H9 (cell line): ENCODE measurements around the gene MEF2A. TPM values are rescaled to one million over a fixed set of nuclear protein-coding genes. Genes with fewer than 3 reads are reported as not detected.

Experiments
- DNase-seq: peaks from one replicate; pipeline ENCODE4 v3.0.0-alpha.2; 2017
- H2AFZ ChIP-seq: one replicate; pipeline ENCODE4 v1.6.1; 2013; ENCODE audit warnings: mild to moderate bottlenecking, low read length, control low read depth, moderate library complexity
- H2AK5ac ChIP-seq: 2 replicates; pipeline ENCODE4 v1.6.1; 2013; ENCODE audit warnings: low read length, control low read depth, mixed read lengths; ENCODE audit not compliant: insufficient read length
- H2BK120ac ChIP-seq: one replicate; pipeline ENCODE4 v1.6.1; 2013; ENCODE audit warnings: low read depth, mild to moderate bottlenecking, low read length, control low read depth, inconsistent platforms; ENCODE audit not compliant: poor library complexity, severe bottlenecking
- H2BK12ac ChIP-seq: 2 replicates; pipeline ENCODE4 v1.6.1; 2013; ENCODE audit warnings: low read length, control low read depth, mixed read lengths, low read depth; ENCODE audit not compliant: insufficient read length
- H2BK15ac ChIP-seq: 2 replicates; pipeline ENCODE4 v1.6.1; 2013; ENCODE audit warnings: low read depth, low read length, control low read depth
- H2BK20ac ChIP-seq: one replicate; pipeline ENCODE4 v1.6.1; 2013; ENCODE audit warnings: low read depth, mild to moderate bottlenecking, low read length, control low read depth, inconsistent platforms; ENCODE audit not compliant: poor library complexity, severe bottlenecking
- H2BK5ac ChIP-seq: 2 replicates; pipeline ENCODE4 v1.6.1; 2013; ENCODE audit warnings: low read length, control low read depth, mixed read lengths; ENCODE audit not compliant: insufficient read length
- H3K14ac ChIP-seq: 2 replicates; pipeline ENCODE4 v1.6.1; 2013; ENCODE audit warnings: low read length, control low read depth; ENCODE audit not compliant: insufficient read depth
- H3K18ac ChIP-seq: 2 replicates; pipeline ENCODE4 v1.6.1; 2013; ENCODE audit warnings: low read depth, mild to moderate bottlenecking, mixed read lengths, low read length, control low read depth; ENCODE audit not compliant: insufficient read length
- H3K23ac ChIP-seq: 2 replicates; pipeline ENCODE4 v1.6.1; 2013; ENCODE audit warnings: low read length, control low read depth, mixed read lengths, low read depth; ENCODE audit not compliant: insufficient read length
- H3K23me2 ChIP-seq: 2 replicates; pipeline ENCODE4 v1.6.1; 2013; ENCODE audit warnings: low read depth, mild to moderate bottlenecking, mixed read lengths, low read length, control low read depth; ENCODE audit not compliant: insufficient read length, poor library complexity, severe bottlenecking
- H3K27ac ChIP-seq: 2 replicates; pipeline ENCODE4 v1.5.1; 2013; ENCODE audit warnings: low read length, control low read depth, mixed read lengths, low read depth; ENCODE audit not compliant: insufficient read length
- H3K27me3 ChIP-seq: 2 replicates; pipeline ENCODE4 v1.6.1; 2013; ENCODE audit warnings: low read length, control low read depth, inconsistent platforms; ENCODE audit not compliant: insufficient read depth
- H3K4ac ChIP-seq: 2 replicates; pipeline ENCODE4 v1.6.1; 2013; ENCODE audit warnings: low read depth, mild to moderate bottlenecking, control low read depth, inconsistent platforms, low read length, moderate library complexity
- H3K4me1 ChIP-seq: 2 replicates; pipeline ENCODE4 v1.6.1; 2013; ENCODE audit warnings: low read length, control low read depth, inconsistent platforms; ENCODE audit not compliant: insufficient read depth
- H3K4me2 ChIP-seq: 2 replicates; pipeline ENCODE4 v1.6.1; 2013; ENCODE audit warnings: low read length, control low read depth, mixed read lengths; ENCODE audit not compliant: insufficient read length, insufficient read depth
- H3K56ac ChIP-seq: 2 replicates; pipeline ENCODE4 v1.6.1; 2013; ENCODE audit warnings: low read depth, mild to moderate bottlenecking, mixed read lengths, low read length, control low read depth; ENCODE audit not compliant: insufficient read length
- H3K79me1 ChIP-seq: 2 replicates; pipeline ENCODE4 v1.6.1; 2013; ENCODE audit warnings: low read depth, mild to moderate bottlenecking, moderate library complexity, low read length, control low read depth, inconsistent platforms; ENCODE audit not compliant: insufficient read depth, poor library complexity, severe bottlenecking
- H3K79me2 ChIP-seq: 2 replicates; pipeline ENCODE4 v1.6.1; 2013; ENCODE audit warnings: low read length, control low read depth, inconsistent platforms; ENCODE audit not compliant: insufficient read depth
- H3K9ac ChIP-seq: 2 replicates; pipeline ENCODE4 v1.6.1; 2013; ENCODE audit warnings: low read length, control low read depth, mixed read lengths; ENCODE audit not compliant: insufficient read length; ENCODE audit errors: extremely low read depth
- H3K9me3 ChIP-seq: one replicate; pipeline ENCODE4 v1.6.1; 2013; ENCODE audit warnings: low read depth, low read length, inconsistent platforms; ENCODE audit not compliant: control insufficient read depth
- H3T11ph ChIP-seq: one replicate; pipeline ENCODE4 v1.6.1; 2013; ENCODE audit warnings: mild to moderate bottlenecking, low read length, control low read depth, inconsistent platforms
- H4K20me1 ChIP-seq: one replicate; pipeline ENCODE4 v1.6.1; 2013; ENCODE audit not compliant: control insufficient read depth, insufficient read length, insufficient read depth
- H4K5ac ChIP-seq: 2 replicates; pipeline ENCODE4 v1.6.1; 2013; ENCODE audit warnings: low read depth, mild to moderate bottlenecking, mixed read lengths, low read length, control low read depth; ENCODE audit not compliant: insufficient read length
- H4K8ac ChIP-seq: replicated peaks from 2 replicates; pipeline ENCODE4 v1.6.1; 2013; ENCODE audit warnings: low read length, control low read depth, mixed read lengths, low read depth; ENCODE audit not compliant: insufficient read length
- H4K91ac ChIP-seq: 2 replicates; pipeline ENCODE4 v1.6.1; 2013; ENCODE audit warnings: low read depth, mild to moderate bottlenecking, moderate library complexity, mixed read lengths, low read length, control low read depth; ENCODE audit not compliant: insufficient read length
- H3K27ac Mint-ChIP-seq, 3 experiments: 2 replicates in 2 of 3; 3 replicates in 1 of 3; pipeline ENCODE4 v1.8.0; 2020 to 2021; ENCODE audit warnings: mixed read lengths in 3 of 3, mild to moderate bottlenecking in 1 of 3, moderate library complexity in 1 of 3
- H3K27me3 Mint-ChIP-seq: 2 replicates; pipeline ENCODE4 v1.8.0; 2021; ENCODE audit warnings: low read depth, mild to moderate bottlenecking, moderate library complexity, mixed read lengths
- H3K36me3 Mint-ChIP-seq, 3 experiments: 2 replicates in 2 of 3; 3 replicates in 1 of 3; pipeline ENCODE4 v1.8.0; 2020 to 2021; ENCODE audit warnings: low read depth in 3 of 3, mixed read lengths in 3 of 3; ENCODE audit not compliant: insufficient read depth in 1 of 3
- H3K4me1 Mint-ChIP-seq, 2 experiments: 2 replicates each; pipeline ENCODE4 v1.8.0; 2020; ENCODE audit warnings: mixed read lengths in 2 of 2
- H3K4me3 Mint-ChIP-seq, 2 experiments: 2 replicates in 1 of 2; 3 replicates in 1 of 2; pipeline ENCODE4 v1.8.0; 2020 to 2021; ENCODE audit warnings: mild to moderate bottlenecking in 2 of 2, mixed read lengths in 2 of 2, moderate library complexity in 1 of 2
- H3K9me3 Mint-ChIP-seq, 2 experiments: 2 replicates in 1 of 2; 3 replicates in 1 of 2; pipeline ENCODE4 v1.8.0; 2020; ENCODE audit warnings: mild to moderate bottlenecking in 2 of 2, mixed read lengths in 2 of 2, moderate library complexity in 1 of 2
- CTCF ChIP-seq: fragments of 200-600 bp; sonication (generic); conservative IDR thresholded peaks from 3 replicates; pipeline ENCODE4 v1.8.0; 2021; ENCODE audit warnings: antibody characterized with exemption, mild to moderate bottlenecking
- WGBS: extraction: QIAGEN DNeasy Blood & Tissue Kit; methylation state at CpG from one replicate; pipeline ENCODE4 v1.1.7; 2013; ENCODE audit warnings: missing lambda C conversion rate, low lambda C conversion rate, mixed read lengths; ENCODE audit not compliant: insufficient read length; ENCODE audit errors: extremely low coverage; 5-methylcytosine and 5-hydroxymethylcytosine counted together
- total RNA-seq: library from RNA; stranded (reverse); gene quantifications from 2 replicates; pipeline ENCODE4 v1.2.1, GENCODE V29; 2021

MEF2A gene
- total RNA-seq, 1 experiment from 2014 or later: 20.7 TPM

- Histone ChIP-seq H2BK20ac (no peak overlapping the region), H3K79me2 (no peaks in the 10 kb centered on the region), H2AFZ (no peak overlapping the region), H2BK5ac (no peak overlapping the region), H2BK120ac (no peak overlapping the region), H3K56ac (no peak overlapping the region), H4K5ac (no peak overlapping the region), H3K4me1 (peaks cover 3% of the 10 kb centered on the region; the same call in 1 of the 2 replicates), H3K4me2 (no peak overlapping the region), H3K18ac (no peak overlapping the region), H2AK5ac (no peak overlapping the region), H3K9ac (no peak overlapping the region), H2BK12ac (no peak overlapping the region), H3T11ph (no peak overlapping the region), H3K14ac (no peak overlapping the region), H4K91ac (no peak overlapping the region), H3K9me3 (no peaks in the 10 kb centered on the region), H2BK15ac (no peak overlapping the region), H4K8ac (no peak overlapping the region), H3K79me1 (no peaks in the 10 kb centered on the region), H3K27me3 (no peaks in the 10 kb centered on the region), H4K20me1 (no peaks in the 10 kb centered on the region), H3K4ac (no peak overlapping the region), H3K23me2 (no peaks in the 10 kb centered on the region), H3K23ac (no peak overlapping the region), H3K27ac (no peak overlapping the region)
- H3K4me1 Mint-ChIP-seq: peaks cover 39 to 46% of the 10 kb centered on the region in 2 experiments
- H3K27me3 Mint-ChIP-seq: no peaks in the 10 kb centered on the region
- no peak overlapping the region for H3K27ac Mint-ChIP-seq
- WGBS: no CpG with 5 or more reads among the region's 2 CpGs
- H3K9me3 Mint-ChIP-seq: peaks cover 5 to 7% of the 10 kb centered on the region in 2 experiments; a peak in 4 of 5 replicates
- no peak for DNase-seq
- H3K4me3 Mint-ChIP-seq: no peak overlapping the region
- peaks cover 20 to 34% (median 20%) of the 10 kb centered on the region in 3 experiments for H3K36me3 Mint-ChIP-seq
- TF ChIP-seq CTCF: no peak
Observed at GRCh38 chr15:99632521-99632920, 66.7 kb downstream of the MEF2A start.
